IPS-NIHi7 (cell line): ENCODE measurements around the gene SNX3.
"Not testable (repeated sequence)": the region's sequence is repeated elsewhere in the genome, so short reads cannot be mapped to it uniquely, and the experiment has no call there.

Experiments
- DNase-seq: peaks from one replicate; pipeline ENCODE4 v3.0.0; 2012; ENCODE audit warnings: mixed read lengths; ENCODE audit errors: extremely low spot score

The SNX3 gene

GRCh38 chr6:108260809-108261569 is at the start of gene SNX3:
TSS of gene SNX3 (minus strand) at chr6:108261040. CDS start at chr6:108260921, 119 bp downstream.
- DNase-seq = peak; percentile 98

GRCh38 chr6:108309844-108310243 is 49.0 kb upstream of the SNX3 start:
- DNase-seq = no peak

GRCh38 chr6:108308641-108309040 is 47.8 kb upstream of the SNX3 start:
- not testable (repeated sequence) for DNase-seq

GRCh38 chr6:108304646-108305045 is 43.8 kb upstream of the SNX3 start:
- no peak for DNase-seq

- no peak for DNase-seq
Measured at GRCh38 chr6:108302386-108302785, 41.5 kb upstream of the SNX3 start.

- DNase-seq = no peak
Measured at GRCh38 chr6:108295676-108296075, 34.8 kb upstream of the SNX3 start.

- peak; percentile 96 for DNase-seq
Measured at GRCh38 chr6:108294727-108295625, 34.1 kb upstream of the SNX3 start, which contains the start of gene AFG1L. TSS of gene AFG1L (plus strand) at chr6:108295054. CDS start at chr6:108295080, 26 bp downstream.

GRCh38 chr6:108294297-108294726 is 33.5 kb upstream of the SNX3 start:
- DNase-seq = no peak

- DNase-seq = no peak
Measured at GRCh38 chr6:108293527-108294296, 32.9 kb upstream of the SNX3 start.

GRCh38 chr6:108292561-108292960 is 31.7 kb upstream of the SNX3 start:
- DNase-seq = not testable (repeated sequence)

GRCh38 chr6:108291091-108291490 is 30.3 kb upstream of the SNX3 start:
- no peak for DNase-seq

GRCh38 chr6:108288742-108289141 is 27.9 kb upstream of the SNX3 start:
- DNase-seq = no peak

- DNase-seq = no peak
Measured at GRCh38 chr6:108287373-108287772, 26.5 kb upstream of the SNX3 start.

GRCh38 chr6:108286366-108286765 is 25.5 kb upstream of the SNX3 start:
- no peak for DNase-seq

- DNase-seq = no peak
Measured at GRCh38 chr6:108285381-108285780, 24.5 kb upstream of the SNX3 start.

GRCh38 chr6:108277831-108278230 is 17.0 kb upstream of the SNX3 start:
- DNase-seq = no peak

- no peak for DNase-seq
Measured at GRCh38 chr6:108277295-108277694, 16.5 kb upstream of the SNX3 start.

GRCh38 chr6:108275976-108276375 is 15.1 kb upstream of the SNX3 start:
- no peak for DNase-seq

GRCh38 chr6:108274546-108274945 is 13.7 kb upstream of the SNX3 start:
- no peak for DNase-seq

GRCh38 chr6:108269955-108270354 is 9.1 kb upstream of the SNX3 start:
- not testable (repeated sequence) for DNase-seq

GRCh38 chr6:108268845-108269244 is 8.0 kb upstream of the SNX3 start:
- no peak for DNase-seq

GRCh38 chr6:108263371-108263770 is 2.5 kb upstream of the SNX3 start:
- DNase-seq = no peak
